Lower leg skin (tissue), 3 donors: ENCODE data around the gene TP73.

Source experiments
- POLR2A ChIP-seq, 2 donors: fragments of 450-650 bp; IDR thresholded peaks; one replicate each; pipeline ENCODE4 v1.6.1; 2016 to 2017; ENCODE audit warnings: antibody characterized with exemption in 2 of 2, mild to moderate bottlenecking in 1 of 2, moderate library complexity in 1 of 2
- TF ChIP-seq, protein P1 (sequence below), 3 donors: fragments of 450-650 bp; IDR thresholded peaks; one replicate each; pipeline ENCODE4 v1.5.1; 2016; ENCODE audit warnings: antibody characterized with exemption in 3 of 3, mild to moderate bottlenecking in 3 of 3, moderate library complexity in 2 of 3

DNA sequence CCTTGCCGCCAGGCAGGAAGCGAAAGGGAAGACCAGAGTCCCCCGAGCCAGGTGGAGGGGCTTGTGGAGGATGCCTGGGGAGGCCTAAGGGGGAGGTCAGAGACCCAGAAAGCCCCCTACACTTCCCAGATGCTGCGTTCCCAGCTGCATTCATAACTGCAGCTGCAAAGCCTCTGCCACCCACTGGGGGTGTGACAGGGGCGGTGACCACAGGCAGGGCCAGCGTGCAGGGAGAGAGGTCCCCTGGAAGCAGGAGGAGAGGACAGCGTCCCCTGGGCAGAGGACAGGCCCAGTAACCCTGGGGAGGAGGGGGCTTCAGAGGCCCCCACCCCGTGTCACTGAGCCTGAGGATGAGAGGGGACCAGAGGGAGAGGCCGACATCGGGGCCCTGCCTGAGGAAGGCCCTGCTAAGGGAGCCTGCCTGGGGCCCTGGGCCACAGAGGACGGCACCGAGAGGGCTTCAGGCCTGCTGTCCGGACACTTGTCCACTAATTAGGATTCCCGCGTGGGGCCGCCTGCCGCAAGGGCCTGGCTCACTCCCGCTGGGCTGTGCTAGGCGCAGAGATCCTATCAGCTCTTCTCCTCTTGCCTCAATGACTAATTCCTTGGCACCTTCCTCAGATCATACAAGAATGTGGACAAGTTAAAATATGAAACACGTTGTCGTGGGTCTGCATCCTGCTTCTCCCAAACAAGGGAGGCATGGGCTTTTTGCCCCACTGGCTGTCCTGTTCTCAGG is 50.8 kb downstream of the TP73 start:
- TF ChIP-seq, protein P1, sequence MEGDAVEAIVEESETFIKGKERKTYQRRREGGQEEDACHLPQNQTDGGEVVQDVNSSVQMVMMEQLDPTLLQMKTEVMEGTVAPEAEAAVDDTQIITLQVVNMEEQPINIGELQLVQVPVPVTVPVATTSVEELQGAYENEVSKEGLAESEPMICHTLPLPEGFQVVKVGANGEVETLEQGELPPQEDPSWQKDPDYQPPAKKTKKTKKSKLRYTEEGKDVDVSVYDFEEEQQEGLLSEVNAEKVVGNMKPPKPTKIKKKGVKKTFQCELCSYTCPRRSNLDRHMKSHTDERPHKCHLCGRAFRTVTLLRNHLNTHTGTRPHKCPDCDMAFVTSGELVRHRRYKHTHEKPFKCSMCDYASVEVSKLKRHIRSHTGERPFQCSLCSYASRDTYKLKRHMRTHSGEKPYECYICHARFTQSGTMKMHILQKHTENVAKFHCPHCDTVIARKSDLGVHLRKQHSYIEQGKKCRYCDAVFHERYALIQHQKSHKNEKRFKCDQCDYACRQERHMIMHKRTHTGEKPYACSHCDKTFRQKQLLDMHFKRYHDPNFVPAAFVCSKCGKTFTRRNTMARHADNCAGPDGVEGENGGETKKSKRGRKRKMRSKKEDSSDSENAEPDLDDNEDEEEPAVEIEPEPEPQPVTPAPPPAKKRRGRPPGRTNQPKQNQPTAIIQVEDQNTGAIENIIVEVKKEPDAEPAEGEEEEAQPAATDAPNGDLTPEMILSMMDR (IDR thresholded peaks at IDR 0.05) = no peak
- no peak for TF ChIP-seq POLR2A (IDR thresholded peaks at IDR 0.05)
